COR-L47 (cell line): ENCODE data around the gene HDAC6.
A peak's percentile ranks its signal among the peaks of the same experiment; 100 is the strongest.

Experiments
- DNase-seq: peaks from one replicate; lab custom pipeline; 2025; lab: John Stamatoyannopoulos, UW

The HDAC6 gene

GRCh38 chrX:48801280-48802088 lies at the start of gene HDAC6:
TSS of gene HDAC6 (plus strand) at chrX:48802067. CDS start at chrX:48802693, 626 bp downstream.
- DNase-seq, result peak; percentile 97

- DNase-seq, result no peak
Observed at GRCh38 chrX:48752498-48752897, 49.4 kb upstream of the HDAC6 start.

- DNase-seq, result no peak
Observed at GRCh38 chrX:48753708-48754228, 48.1 kb upstream of the HDAC6 start.

GRCh38 chrX:48754238-48754637 lies 47.6 kb upstream of the HDAC6 start:
- no peak for DNase-seq

- peak; percentile 67 for DNase-seq
Observed at GRCh38 chrX:48761674-48762471, 40.0 kb upstream of the HDAC6 start, which contains the start of gene GLOD5. TSS of gene GLOD5 (plus strand) at chrX:48761747. CDS start at chrX:48761791, 44 bp downstream.

GRCh38 chrX:48769230-48769629 lies 32.6 kb upstream of the HDAC6 start:
- DNase-seq, result no peak

GRCh38 chrX:48770296-48770695 lies 31.6 kb upstream of the HDAC6 start:
- no peak for DNase-seq

- no peak for DNase-seq
Observed at GRCh38 chrX:48772602-48773001, 29.3 kb upstream of the HDAC6 start.

- no peak for DNase-seq
Observed at GRCh38 chrX:48776818-48777439, 24.9 kb upstream of the HDAC6 start.

GRCh38 chrX:48779399-48779798 lies 22.5 kb upstream of the HDAC6 start:
- DNase-seq, result no peak

- DNase-seq, result no peak
Observed at GRCh38 chrX:48781705-48782104, 20.2 kb upstream of the HDAC6 start.

- no peak for DNase-seq
Observed at GRCh38 chrX:48782216-48782615, 19.7 kb upstream of the HDAC6 start.

GRCh38 chrX:48782795-48783194 lies 19.1 kb upstream of the HDAC6 start:
- DNase-seq, result no peak

- no peak for DNase-seq
Observed at GRCh38 chrX:48784726-48785125, 17.1 kb upstream of the HDAC6 start.

GRCh38 chrX:48785186-48785539 lies 16.7 kb upstream of the HDAC6 start:
- DNase-seq, result no peak

- DNase-seq, result no peak
Observed at GRCh38 chrX:48785540-48786214, 16.2 kb upstream of the HDAC6 start.

- DNase-seq, result no peak
Observed at GRCh38 chrX:48786341-48786800, 15.5 kb upstream of the HDAC6 start, which contains the start of gene GATA1. TSS of gene GATA1 (plus strand) at chrX:48786590. CDS start at chrX:48791110, 4,520 bp downstream.

- no peak for DNase-seq
Observed at GRCh38 chrX:48786825-48787504, 14.9 kb upstream of the HDAC6 start.

- no peak for DNase-seq
Observed at GRCh38 chrX:48787505-48788443, 14.1 kb upstream of the HDAC6 start.
